Measurements from ENCODE around the gene TRPM4.
"Not testable (repeated sequence)": the region's sequence is repeated elsewhere in the genome, so short reads cannot be mapped to it uniquely, and the experiment has no call there.

The TRPM4 gene

DNA sequence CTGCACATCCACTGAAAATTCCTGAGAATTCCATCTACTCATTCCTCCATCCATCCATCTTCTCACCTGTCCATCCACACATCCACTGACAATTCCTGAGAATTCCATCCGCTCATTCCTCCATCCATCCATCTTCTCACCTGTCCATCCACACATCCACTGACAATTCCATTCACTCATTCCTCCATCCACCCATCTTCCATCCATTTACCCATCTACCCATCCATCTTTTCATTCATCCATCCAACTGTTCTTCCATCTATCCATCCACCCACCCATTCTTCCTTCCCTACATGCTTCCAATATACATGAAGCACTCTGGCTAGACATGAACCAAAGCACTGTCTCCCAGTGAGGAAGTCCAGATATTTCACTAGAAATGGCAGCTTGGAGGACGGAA, 15.6 kb downstream of the TRPM4 start:
- Histone ChIP-seq H3K27me3 (ENCODE audit: insufficient read depth, low read length) (no peaks in the 10 kb centered on the region), H3K27ac (ENCODE audit: low read depth, low read length) (no peak overlapping the region), H3K36me3 (ENCODE audit: insufficient read depth, low read length) (peaks cover 4% of the 10 kb centered on the region; the same call in 1 of the 2 replicates), H3K9me3 (ENCODE audit: insufficient read depth, low read depth, low read length) (no peaks in the 10 kb centered on the region), H3K4me3 (ENCODE audit: low read length) (no peak overlapping the region), H3K4me1 (ENCODE audit: insufficient read depth, low read length) (no peaks in the 10 kb centered on the region), H3K9ac (ENCODE audit: low read depth, low read length) (no peak overlapping the region)
- WGBS, result 94% methylated on average over 2 of the region's 2 CpGs

GRCh38 chr19:49180659-49181058, 23.1 kb downstream of the TRPM4 start:
- 91% methylated on average over 4 of the region's 4 CpGs for WGBS
- Histone ChIP-seq H3K4me1 (ENCODE audit: insufficient read depth, low read length) (no peaks in the 10 kb centered on the region), H3K9me3 (ENCODE audit: insufficient read depth, low read depth, low read length) (no peaks in the 10 kb centered on the region), H3K4me3 (ENCODE audit: low read length) (no peak overlapping the region), H3K27ac (ENCODE audit: low read depth, low read length) (no peak overlapping the region), H3K36me3 (ENCODE audit: insufficient read depth, low read length) (no peaks in the 10 kb centered on the region), H3K9ac (ENCODE audit: low read depth, low read length) (no peak overlapping the region), H3K27me3 (ENCODE audit: insufficient read depth, low read length) (no peaks in the 10 kb centered on the region)

DNA sequence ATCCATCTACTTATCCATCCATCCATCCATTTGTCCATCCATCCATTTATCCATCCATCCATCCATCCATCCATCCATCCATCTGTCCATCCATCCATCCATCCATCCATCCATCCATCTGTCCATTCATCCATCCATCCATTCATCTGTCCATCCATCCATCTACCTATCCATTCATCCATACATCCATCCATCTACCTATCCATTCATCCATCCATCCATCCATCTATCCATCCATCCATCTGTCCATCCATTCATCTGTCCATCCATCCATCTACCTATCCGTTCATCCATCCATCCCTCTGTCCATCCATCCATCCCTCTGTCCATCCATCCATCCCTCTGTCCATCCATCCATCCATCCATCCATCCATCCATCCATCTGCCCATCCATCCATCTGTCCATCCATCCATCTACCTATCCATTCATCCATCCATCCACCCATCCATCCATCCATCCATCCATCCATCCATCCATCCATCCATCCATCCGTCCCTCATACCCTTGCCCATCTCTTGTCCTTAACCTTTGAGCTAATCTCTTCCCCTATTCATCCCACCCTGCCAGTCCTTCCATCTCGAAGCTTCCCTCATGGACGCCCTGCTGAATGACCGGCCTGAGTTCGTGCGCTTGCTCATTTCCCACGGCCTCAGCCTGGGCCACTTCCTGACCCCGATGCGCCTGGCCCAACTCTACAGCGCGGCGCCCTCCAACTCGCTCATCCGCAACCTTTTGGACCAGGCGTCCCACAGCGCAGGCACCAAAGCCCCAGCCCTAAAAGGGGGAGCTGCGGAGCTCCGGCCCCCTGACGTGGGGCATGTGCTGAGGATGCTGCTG, 24.6 kb downstream of the TRPM4 start:
- not testable (repeated sequence) for H3K36me3 ChIP-seq (ENCODE audit: insufficient read depth, low read length); H3K4me3 ChIP-seq (ENCODE audit: low read length); H3K27me3 ChIP-seq (ENCODE audit: insufficient read depth, low read length)

GRCh38 chr19:49182848-49183375, 25.3 kb downstream of the TRPM4 start:
- H3K36me3 ChIP-seq (ENCODE audit: insufficient read depth, low read length), result no peaks in the 10 kb centered on the region

More for the DNA sequence above, 24.6 kb downstream of the TRPM4 start:
- H3K4me1 ChIP-seq (ENCODE audit: insufficient read depth, low read length); H3K9ac ChIP-seq (ENCODE audit: low read depth, low read length); H3K9me3 ChIP-seq (ENCODE audit: insufficient read depth, low read depth, low read length); H3K27ac ChIP-seq (ENCODE audit: low read depth, low read length): not testable (repeated sequence)
- 94% methylated on average over 20 of the region's 20 CpGs for WGBS

DNA sequence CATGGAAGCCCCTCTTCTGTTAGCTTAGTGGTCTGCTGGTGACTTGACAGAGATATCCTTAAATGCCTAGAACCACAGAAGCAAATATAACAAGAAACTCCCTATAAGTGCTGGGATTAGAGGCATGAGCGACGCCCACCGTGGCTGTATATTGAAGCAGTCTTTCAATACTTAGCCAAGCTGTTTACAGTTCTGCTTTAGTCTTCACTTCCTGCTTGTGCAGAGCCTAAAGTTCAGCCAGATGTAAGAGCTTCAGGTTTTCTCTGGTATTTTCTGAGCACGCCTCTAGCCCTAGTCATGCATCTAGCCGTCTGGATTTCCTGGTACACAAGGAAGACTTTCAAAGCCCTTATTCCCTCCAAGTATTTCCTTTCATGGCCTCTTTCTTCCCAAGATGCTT, 28.5 kb downstream of the TRPM4 start:
- 95% methylated on average over 5 of the region's 5 CpGs for WGBS
- Histone ChIP-seq H3K27me3 (ENCODE audit: insufficient read depth, low read length) (no peaks in the 10 kb centered on the region), H3K27ac (ENCODE audit: low read depth, low read length) (no peak overlapping the region), H3K36me3 (ENCODE audit: insufficient read depth, low read length) (0 out of 2 replicates have a peak, but pooled peaks cover 2% of the 10 kb centered on the region), H3K4me1 (ENCODE audit: insufficient read depth, low read length) (no peaks in the 10 kb centered on the region), H3K9ac (ENCODE audit: low read depth, low read length) (no peak overlapping the region), H3K4me3 (ENCODE audit: low read length) (no peak overlapping the region), H3K9me3 (ENCODE audit: insufficient read depth, low read depth, low read length) (no peaks in the 10 kb centered on the region)

More at GRCh38 chr19:49182848-49183375, 25.3 kb downstream of the TRPM4 start:
- 89% methylated on average over 26 of the region's 26 CpGs for WGBS
- Histone ChIP-seq H3K27ac (ENCODE audit: low read depth, low read length) (no peak overlapping the region), H3K9me3 (ENCODE audit: insufficient read depth, low read depth, low read length) (no peaks in the 10 kb centered on the region), H3K9ac (ENCODE audit: low read depth, low read length) (no peak overlapping the region), H3K4me1 (ENCODE audit: insufficient read depth, low read length) (no peaks in the 10 kb centered on the region), H3K27me3 (ENCODE audit: insufficient read depth, low read length) (no peaks in the 10 kb centered on the region), H3K4me3 (ENCODE audit: low read length) (no peak overlapping the region)

DNA sequence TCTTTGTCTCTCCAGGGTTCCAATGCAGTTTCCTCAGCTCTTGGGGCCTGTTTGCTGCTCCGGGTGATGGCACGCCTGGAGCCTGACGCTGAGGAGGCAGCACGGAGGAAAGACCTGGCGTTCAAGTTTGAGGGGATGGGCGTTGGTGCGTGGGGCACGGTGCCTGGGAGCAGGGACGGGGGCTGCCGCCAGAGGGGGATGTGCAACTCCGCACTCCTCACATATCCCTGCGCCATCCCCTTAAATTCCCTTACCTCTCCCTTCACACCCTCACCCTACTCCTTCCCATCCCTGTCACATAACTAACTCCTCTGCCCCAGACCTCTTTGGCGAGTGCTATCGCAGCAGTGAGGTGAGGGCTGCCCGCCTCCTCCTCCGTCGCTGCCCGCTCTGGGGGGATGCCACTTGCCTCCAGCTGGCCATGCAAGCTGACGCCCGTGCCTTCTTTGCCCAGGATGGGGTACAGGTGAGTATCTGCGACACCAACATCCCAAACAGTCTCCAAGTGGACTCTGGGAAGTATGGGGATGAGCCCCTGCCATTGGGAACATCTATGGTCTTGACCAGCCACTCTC, 31.1 kb downstream of the TRPM4 start:
- 0 out of 2 replicates have a peak, but pooled peaks cover 2% of the 10 kb centered on the region for H3K36me3 ChIP-seq (ENCODE audit: insufficient read depth, low read length)

GRCh38 chr19:49189259-49189658, 31.7 kb downstream of the TRPM4 start:
- H3K27ac ChIP-seq (ENCODE audit: low read depth, low read length), result no peak overlapping the region
- no peak overlapping the region for H3K4me3 ChIP-seq (ENCODE audit: low read length)
- no peaks in the 10 kb centered on the region for H3K27me3 ChIP-seq (ENCODE audit: insufficient read depth, low read length)
- H3K9me3 ChIP-seq (ENCODE audit: insufficient read depth, low read depth, low read length), result no peaks in the 10 kb centered on the region
- H3K4me1 ChIP-seq (ENCODE audit: insufficient read depth, low read length), result no peaks in the 10 kb centered on the region
- 0 out of 2 replicates have a peak, but pooled peaks cover 2% of the 10 kb centered on the region for H3K36me3 ChIP-seq (ENCODE audit: insufficient read depth, low read length)
- 95% methylated on average over 5 of the region's 5 CpGs for WGBS
- no peak overlapping the region for H3K9ac ChIP-seq (ENCODE audit: low read depth, low read length)

More for the DNA sequence above, 31.1 kb downstream of the TRPM4 start:
- 92% methylated on average over 21 of the region's 21 CpGs for WGBS
- no peaks in the 10 kb centered on the region for H3K4me1 ChIP-seq (ENCODE audit: insufficient read depth, low read length)
- no peaks in the 10 kb centered on the region for H3K9me3 ChIP-seq (ENCODE audit: insufficient read depth, low read depth, low read length)
- H3K27ac ChIP-seq (ENCODE audit: low read depth, low read length), result no peak overlapping the region
- H3K9ac ChIP-seq (ENCODE audit: low read depth, low read length), result no peak overlapping the region
- H3K27me3 ChIP-seq (ENCODE audit: insufficient read depth, low read length), result no peaks in the 10 kb centered on the region
- H3K4me3 ChIP-seq (ENCODE audit: low read length), result no peak overlapping the region

- WGBS, result 86% methylated on average over 3 of the region's 3 CpGs
- no peak overlapping the region for H3K9ac ChIP-seq (ENCODE audit: low read depth, low read length)
- no peaks in the 10 kb centered on the region for H3K27me3 ChIP-seq (ENCODE audit: insufficient read depth, low read length)
- H3K36me3 ChIP-seq (ENCODE audit: insufficient read depth, low read length), result 0 out of 2 replicates have a peak, but pooled peaks cover 2% of the 10 kb centered on the region
- H3K4me1 ChIP-seq (ENCODE audit: insufficient read depth, low read length), result no peaks in the 10 kb centered on the region
- H3K27ac ChIP-seq (ENCODE audit: low read depth, low read length), result no peak overlapping the region
- no peaks in the 10 kb centered on the region for H3K9me3 ChIP-seq (ENCODE audit: insufficient read depth, low read depth, low read length)
- no peak overlapping the region for H3K4me3 ChIP-seq (ENCODE audit: low read length)
Measured at GRCh38 chr19:49190781-49191180, 33.2 kb downstream of the TRPM4 start.

- H3K27ac ChIP-seq (ENCODE audit: low read depth, low read length), result no peak overlapping the region
- H3K9me3 ChIP-seq (ENCODE audit: insufficient read depth, low read depth, low read length), result no peaks in the 10 kb centered on the region
- no peak overlapping the region for H3K9ac ChIP-seq (ENCODE audit: low read depth, low read length)
- 92% methylated on average over 6 of the region's 6 CpGs for WGBS
- 0 out of 2 replicates have a peak, but pooled peaks cover 2% of the 10 kb centered on the region for H3K36me3 ChIP-seq (ENCODE audit: insufficient read depth, low read length)
- H3K27me3 ChIP-seq (ENCODE audit: insufficient read depth, low read length), result no peaks in the 10 kb centered on the region
- H3K4me1 ChIP-seq (ENCODE audit: insufficient read depth, low read length), result no peaks in the 10 kb centered on the region
- H3K4me3 ChIP-seq (ENCODE audit: low read length), result no peak overlapping the region
Measured at GRCh38 chr19:49193822-49194394, 36.3 kb downstream of the TRPM4 start.

DNA sequence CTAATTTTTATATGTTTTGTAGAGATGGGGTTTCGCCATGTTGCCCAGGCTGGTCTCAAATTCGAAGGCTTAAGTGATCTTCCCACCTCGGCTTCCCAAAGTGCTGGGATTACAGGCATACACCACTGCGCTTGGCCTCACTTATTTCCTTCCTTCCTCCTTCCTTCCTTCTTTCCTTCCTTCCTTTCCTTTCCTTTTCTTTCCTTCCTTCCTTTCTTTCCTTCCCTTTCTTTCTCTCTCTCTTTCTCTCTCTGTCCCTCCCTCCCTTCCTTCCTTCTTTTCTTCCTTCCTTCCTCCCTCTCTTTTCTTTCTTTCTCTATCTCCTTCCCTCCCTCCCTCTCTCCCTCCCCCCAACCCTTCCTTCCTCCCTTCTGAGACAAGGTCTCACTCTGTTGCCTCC, 36.8 kb downstream of the TRPM4 start:
- H3K4me3 ChIP-seq (ENCODE audit: low read length), result no peak overlapping the region
- H3K4me1 ChIP-seq (ENCODE audit: insufficient read depth, low read length), result no peaks in the 10 kb centered on the region
- H3K9ac ChIP-seq (ENCODE audit: low read depth, low read length), result no peak overlapping the region
- H3K36me3 ChIP-seq (ENCODE audit: insufficient read depth, low read length), result no peaks in the 10 kb centered on the region
- H3K27me3 ChIP-seq (ENCODE audit: insufficient read depth, low read length), result no peaks in the 10 kb centered on the region
- no peaks in the 10 kb centered on the region for H3K9me3 ChIP-seq (ENCODE audit: insufficient read depth, low read depth, low read length)
- no peak overlapping the region for H3K27ac ChIP-seq (ENCODE audit: low read depth, low read length)
- WGBS, result 95% methylated on average over 4 of the region's 4 CpGs

All from HUES64 (cell line).